WTC11 (cell line): ENCODE data around the gene NEK11. TPM values are rescaled to one million over a fixed set of nuclear protein-coding genes. Genes with fewer than 3 reads are reported as not detected.

Experiments
- ATAC-seq: fragments of 200-7000 bp; cut with Tn5 transposase; 2 replicates; pipeline ENCODE4 v1.10.0; 2021; ENCODE audit warnings: mild to moderate bottlenecking, moderate library complexity
- CTCF ChIA-PET: fragments of 300-600 bp; sonication (Branson Sonifier 250); formaldehyde crosslinking; loops from one replicate; lab custom pipeline; 2021; ENCODE audit warnings: antibody characterized with exemption; lab: Charles Lee
- POLR2A ChIA-PET: fragments of 350-600 bp; sonication (Branson Sonifier 250); formaldehyde crosslinking; loops from one replicate; lab custom pipeline; 2021; ENCODE audit warnings: antibody characterized with exemption; lab: Charles Lee
- DNase-seq: peaks from one replicate; pipeline ENCODE4 v3.0.0; 2021; ENCODE audit warnings: low spot score
- H3K27ac Mint-ChIP-seq: 2 replicates; pipeline ENCODE4 v1.8.0; 2021; ENCODE audit warnings: mixed read lengths
- H3K27me3 Mint-ChIP-seq: 2 replicates; pipeline ENCODE4 v1.8.0; 2021; ENCODE audit warnings: low read depth, mild to moderate bottlenecking, moderate library complexity, mixed read lengths
- H3K36me3 Mint-ChIP-seq: 2 replicates; pipeline ENCODE4 v1.8.0; 2021; ENCODE audit warnings: mixed read lengths
- H3K4me1 Mint-ChIP-seq: 2 replicates; pipeline ENCODE4 v1.8.0; 2022; ENCODE audit warnings: mixed read lengths
- H3K4me3 Mint-ChIP-seq: 2 replicates; pipeline ENCODE4 v1.8.0; 2021; ENCODE audit warnings: mild to moderate bottlenecking, moderate library complexity, mixed read lengths
- H3K9me3 Mint-ChIP-seq: 2 replicates; pipeline ENCODE4 v1.8.0; 2021; ENCODE audit warnings: mixed read lengths
- ATF1 ChIP-seq: sonication (generic); formaldehyde crosslinking; IDR thresholded peaks from 2 replicates; pipeline ENCODE4 v1.8.1; 2023; ENCODE audit warnings: mild to moderate bottlenecking, moderate library complexity, missing genetic modification reagents
- CBFB ChIP-seq: sonication (generic); formaldehyde crosslinking; IDR thresholded peaks from 2 replicates; pipeline ENCODE4 v1.8.1; 2022; ENCODE audit warnings: mild to moderate bottlenecking, low read depth, missing genetic modification reagents
- CREB1 ChIP-seq: sonication (generic); formaldehyde crosslinking; IDR thresholded peaks from 2 replicates; pipeline ENCODE4 v1.8.0; 2023; ENCODE audit warnings: mild to moderate bottlenecking, missing genetic modification reagents
- CTCF ChIP-seq: fragments of 200-600 bp; IDR thresholded peaks from 2 replicates; pipeline ENCODE4 v1.8.0; 2022; ENCODE audit warnings: antibody characterized with exemption
- E2F1 ChIP-seq: sonication (generic); formaldehyde crosslinking; IDR thresholded peaks from 2 replicates; pipeline ENCODE4 v1.8.0; 2022; ENCODE audit warnings: mild to moderate bottlenecking, missing genetic modification reagents
- E2F5 ChIP-seq: sonication (generic); formaldehyde crosslinking; IDR thresholded peaks from 2 replicates; pipeline ENCODE4 v1.8.1; 2022; ENCODE audit warnings: mild to moderate bottlenecking, moderate library complexity, missing genetic modification reagents
- ELF4 ChIP-seq: sonication (generic); formaldehyde crosslinking; IDR thresholded peaks from 2 replicates; pipeline ENCODE4 v1.8.1; 2022; ENCODE audit warnings: low read depth, mild to moderate bottlenecking, moderate library complexity, missing genetic modification reagents
- FOXP1 ChIP-seq: sonication (generic); formaldehyde crosslinking; IDR thresholded peaks from 2 replicates; pipeline ENCODE4 v1.8.0; 2022; ENCODE audit warnings: missing genetic modification reagents, mild to moderate bottlenecking, moderate library complexity, borderline replicate concordance
- GRHL2 ChIP-seq: fragments of 250-450 bp; sonication (Bioruptor Pico); IDR thresholded peaks from 2 replicates; pipeline ENCODE4 v1.8.0; 2022; ENCODE audit warnings: mild to moderate bottlenecking, moderate library complexity; ENCODE audit not compliant: insufficient replicate concordance, severe bottlenecking
- HMGA2 ChIP-seq: fragments of 250-450 bp; sonication (Bioruptor Pico); IDR thresholded peaks from 2 replicates; pipeline ENCODE4 v1.4.0; 2021; ENCODE audit warnings: mild to moderate bottlenecking, moderate library complexity
- HMGXB4 ChIP-seq: sonication (generic); formaldehyde crosslinking; IDR thresholded peaks from 2 replicates; pipeline ENCODE4 v1.8.1; 2023; ENCODE audit warnings: mild to moderate bottlenecking, moderate library complexity, missing genetic modification reagents
- MAX ChIP-seq: sonication (generic); formaldehyde crosslinking; IDR thresholded peaks from 2 replicates; pipeline ENCODE4 v1.8.0; 2022; ENCODE audit warnings: mild to moderate bottlenecking, missing genetic modification reagents
- NFATC4 ChIP-seq: fragments of 250-450 bp; sonication (Bioruptor Pico); IDR thresholded peaks from 2 replicates; pipeline ENCODE4 v1.9.0; 2021; ENCODE audit warnings: mild to moderate bottlenecking
- RELA ChIP-seq: sonication (generic); formaldehyde crosslinking; IDR thresholded peaks from 2 replicates; pipeline ENCODE4 v1.8.1; 2022; ENCODE audit warnings: missing genetic modification reagents, mild to moderate bottlenecking, borderline replicate concordance
- ZBTB43 ChIP-seq: sonication (generic); formaldehyde crosslinking; IDR thresholded peaks from 2 replicates; pipeline ENCODE4 v1.8.1; 2023; ENCODE audit warnings: mild to moderate bottlenecking, missing genetic modification reagents
- ZMAT4 ChIP-seq: fragments of 250-450 bp; sonication (Bioruptor Pico); IDR thresholded peaks from 2 replicates; pipeline ENCODE4 v1.9.0; 2021; ENCODE audit warnings: mild to moderate bottlenecking
- ZNF138 ChIP-seq: sonication (generic); formaldehyde crosslinking; conservative IDR thresholded peaks from 2 replicates; pipeline ENCODE4 v1.8.1; 2022; ENCODE audit warnings: mild to moderate bottlenecking, moderate library complexity, missing genetic modification reagents
- ZNF317 ChIP-seq: sonication (generic); formaldehyde crosslinking; IDR thresholded peaks from 2 replicates; pipeline ENCODE4 v1.8.1; 2023; ENCODE audit warnings: low read depth, mild to moderate bottlenecking, moderate library complexity, missing genetic modification reagents, borderline replicate concordance
- ZSCAN18 ChIP-seq: fragments of 250-450 bp; sonication (Bioruptor Pico); IDR thresholded peaks from 2 replicates; pipeline ENCODE4 v2.1.2; 2022; ENCODE audit warnings: mild to moderate bottlenecking, moderate library complexity
- total RNA-seq: library from RNA; stranded (reverse); gene quantifications from 3 replicates; pipeline ENCODE4 v1.2.3, GENCODE V29; 2021

Gene NEK11
- total RNA-seq, 1 experiment from 2014 or later: 1.6 TPM

- H3K4me1 Mint-ChIP-seq: peaks cover 30% of the 10 kb centered on the region
- ChIA-PET POLR2A (no interaction called here), CTCF (no interaction called here)
- no peaks in the 10 kb centered on the region for H3K27me3 Mint-ChIP-seq
- no peak overlapping the region for H3K27ac Mint-ChIP-seq
- no peaks in the 10 kb centered on the region for H3K36me3 Mint-ChIP-seq
- no peaks in the 10 kb centered on the region for H3K9me3 Mint-ChIP-seq
- no peak for DNase-seq
- H3K4me3 Mint-ChIP-seq: no peak overlapping the region
- no peak for TF ChIP-seq CREB1
- no peak for TF ChIP-seq MAX
- TF ChIP-seq NFATC4 (CRISPR knock-in tag): no peak
- no peak for TF ChIP-seq ZSCAN18
- no peak for TF ChIP-seq HMGXB4 (CRISPR knock-in tag)
- TF ChIP-seq ZBTB43 (CRISPR knock-in tag): no peak
- no peak for TF ChIP-seq GRHL2 (CRISPR knock-in tag)
- TF ChIP-seq HMGA2 (CRISPR knock-in tag): no peak
- no peak for TF ChIP-seq ZNF138
- TF ChIP-seq RELA (CRISPR knock-in tag): no peak
- TF ChIP-seq E2F1 (CRISPR knock-in tag): no peak
- TF ChIP-seq ZNF317: no peak
- no peak for TF ChIP-seq ZMAT4 (CRISPR knock-in tag)
- no peak for TF ChIP-seq CBFB (CRISPR knock-in tag)
- TF ChIP-seq FOXP1 (CRISPR knock-in tag): no peak
- TF ChIP-seq ATF1: no peak
- TF ChIP-seq CTCF: no peak
- ATAC-seq: no peak
These were observed 327.3 kb downstream of the NEK11 start for GRCh38 chr3:131353986-131354385.

- ATAC-seq: no peak
- Mint-ChIP-seq H3K4me1 (peaks cover 27% of the 10 kb centered on the region), H3K36me3 (no peaks in the 10 kb centered on the region), H3K27ac (no peak overlapping the region), H3K9me3 (no peaks in the 10 kb centered on the region), H3K27me3 (no peaks in the 10 kb centered on the region), H3K4me3 (no peak overlapping the region)
- ChIA-PET POLR2A (no interaction called here), CTCF (no interaction called here)
- TF ChIP-seq ELF4 (CRISPR knock-in tag): no peak
- no peak for TF ChIP-seq E2F5 (CRISPR knock-in tag)
- no peak for DNase-seq
These were observed 329.4 kb downstream of the NEK11 start for GRCh38 chr3:131356006-131356595.
